Colonic mucosa (tissue), 4 donors: ENCODE data around the gene FOXP1. TPM values are rescaled to one million over a fixed set of nuclear protein-coding genes. Genes with fewer than 3 reads are reported as not detected.

ENCODE experiments used
- DNase-seq: peaks from one replicate; pipeline ENCODE4 v3.0.0-alpha.2; 2020
- H3K27ac ChIP-seq: fragments of 200-600 bp; one replicate; pipeline ENCODE4 v1.8.0; 2021
- H3K27me3 ChIP-seq: fragments of 200-600 bp; one replicate; pipeline ENCODE4 v1.8.0; 2021
- H3K36me3 ChIP-seq: fragments of 200-600 bp; one replicate; pipeline ENCODE4 v1.8.0; 2021
- H3K4me1 ChIP-seq: fragments of 200-600 bp; one replicate; pipeline ENCODE4 v1.8.0; 2021; ENCODE audit warnings: mild to moderate bottlenecking
- H3K4me3 ChIP-seq: fragments of 200-600 bp; one replicate; pipeline ENCODE4 v1.8.0; 2021
- H3K9ac ChIP-seq, 2 donors: one replicate each; pipeline ENCODE4 v1.7.0; 2013; ENCODE audit warnings: control low read depth in 2 of 2, low read depth in 2 of 2, low read length in 2 of 2
- H3K9me3 ChIP-seq: fragments of 200-600 bp; one replicate; pipeline ENCODE4 v1.8.0; 2021
- intact Hi-C: fragments of 100-400 bp; cut with DNase I; formaldehyde crosslinking; loops from one replicate; pipeline ENCODE4 v1.14.1; 2022
- total RNA-seq, 2 donors: library from RNA; stranded (reverse); fragmentation: NEBNext Ultra II Directional in 1 of 2; extraction: Animal tissue kit (Norgen Biotek cat#: 25700) in 1 of 2; gene quantifications; one replicate each; pipeline ENCODE4 v1.2.1, GENCODE V29; 2021
- TF ChIP-seq, protein P1 (sequence below): fragments of 200-600 bp; IDR thresholded peaks from one replicate; pipeline ENCODE4 v1.8.0; 2022; ENCODE audit warnings: antibody characterized with exemption, mild to moderate bottlenecking
- donor health status: healthy.
- donor health status: DM: no; HTN: no; CAD: no.
- donor health status: DM: no; HTN: no; CAD: no.

FOXP1 gene
- total RNA-seq, 2 donors from 2014 or later, result 127 to 128 TPM

DNA sequence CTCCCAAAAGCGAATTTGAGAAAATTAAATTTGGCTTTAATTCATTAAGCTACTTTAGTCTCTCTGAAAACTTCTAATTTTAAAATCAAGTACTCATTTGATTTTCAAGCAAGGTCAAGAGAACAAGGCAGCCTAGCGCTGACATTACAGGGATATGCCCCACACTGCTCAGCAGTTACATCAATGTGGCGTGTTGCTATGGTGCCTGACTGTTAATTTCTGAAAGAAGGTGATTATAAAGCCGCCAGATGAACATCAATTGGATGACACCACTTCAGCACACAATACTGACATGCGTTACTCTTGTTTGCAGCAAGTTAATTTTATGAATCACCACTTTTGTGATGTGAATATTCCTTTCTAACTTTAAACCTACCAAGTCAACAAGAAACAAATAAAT, 284.4 kb downstream of the FOXP1 start:
- DNase-seq, result no peak
- TF ChIP-seq, protein P1, sequence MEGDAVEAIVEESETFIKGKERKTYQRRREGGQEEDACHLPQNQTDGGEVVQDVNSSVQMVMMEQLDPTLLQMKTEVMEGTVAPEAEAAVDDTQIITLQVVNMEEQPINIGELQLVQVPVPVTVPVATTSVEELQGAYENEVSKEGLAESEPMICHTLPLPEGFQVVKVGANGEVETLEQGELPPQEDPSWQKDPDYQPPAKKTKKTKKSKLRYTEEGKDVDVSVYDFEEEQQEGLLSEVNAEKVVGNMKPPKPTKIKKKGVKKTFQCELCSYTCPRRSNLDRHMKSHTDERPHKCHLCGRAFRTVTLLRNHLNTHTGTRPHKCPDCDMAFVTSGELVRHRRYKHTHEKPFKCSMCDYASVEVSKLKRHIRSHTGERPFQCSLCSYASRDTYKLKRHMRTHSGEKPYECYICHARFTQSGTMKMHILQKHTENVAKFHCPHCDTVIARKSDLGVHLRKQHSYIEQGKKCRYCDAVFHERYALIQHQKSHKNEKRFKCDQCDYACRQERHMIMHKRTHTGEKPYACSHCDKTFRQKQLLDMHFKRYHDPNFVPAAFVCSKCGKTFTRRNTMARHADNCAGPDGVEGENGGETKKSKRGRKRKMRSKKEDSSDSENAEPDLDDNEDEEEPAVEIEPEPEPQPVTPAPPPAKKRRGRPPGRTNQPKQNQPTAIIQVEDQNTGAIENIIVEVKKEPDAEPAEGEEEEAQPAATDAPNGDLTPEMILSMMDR, result no peak
- Histone ChIP-seq H3K9me3 (no peaks in the 10 kb centered on the region), H3K4me1 (no peaks in the 10 kb centered on the region), H3K27me3 (no peaks in the 10 kb centered on the region), H3K9ac (no peak overlapping the region), H3K27ac (no peak overlapping the region), H3K36me3 (no peaks in the 10 kb centered on the region), H3K4me3 (no peak overlapping the region)
- intact Hi-C loops, result no loop called here

DNA sequence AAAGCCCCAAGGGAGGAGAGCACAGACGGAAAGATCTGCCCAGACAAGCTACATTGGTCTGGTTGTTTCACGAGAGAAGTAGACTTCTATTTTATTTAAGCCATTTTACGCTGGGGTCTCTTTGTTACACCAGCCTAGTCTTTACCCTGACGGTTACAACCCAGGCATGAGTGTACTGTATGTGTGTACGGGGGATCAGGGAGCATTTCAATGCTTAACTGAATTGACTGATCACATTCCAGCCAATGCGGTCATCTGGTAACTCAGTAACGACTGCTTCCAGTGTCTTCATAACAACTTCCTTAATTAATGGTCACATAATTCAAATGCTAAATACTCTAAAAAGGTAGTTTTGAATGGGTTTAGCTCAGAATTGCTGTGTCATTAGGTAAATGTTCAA, 288.6 kb downstream of the FOXP1 start:
- Histone ChIP-seq H3K9me3 (no peaks in the 10 kb centered on the region), H3K4me3 (no peak overlapping the region), H3K4me1 (no peaks in the 10 kb centered on the region), H3K9ac (no peak overlapping the region), H3K27me3 (no peaks in the 10 kb centered on the region), H3K27ac (no peak overlapping the region), H3K36me3 (no peaks in the 10 kb centered on the region)
- no peak for DNase-seq
- intact Hi-C loops, result no loop called here
- TF ChIP-seq, protein P1, result no peak

DNA sequence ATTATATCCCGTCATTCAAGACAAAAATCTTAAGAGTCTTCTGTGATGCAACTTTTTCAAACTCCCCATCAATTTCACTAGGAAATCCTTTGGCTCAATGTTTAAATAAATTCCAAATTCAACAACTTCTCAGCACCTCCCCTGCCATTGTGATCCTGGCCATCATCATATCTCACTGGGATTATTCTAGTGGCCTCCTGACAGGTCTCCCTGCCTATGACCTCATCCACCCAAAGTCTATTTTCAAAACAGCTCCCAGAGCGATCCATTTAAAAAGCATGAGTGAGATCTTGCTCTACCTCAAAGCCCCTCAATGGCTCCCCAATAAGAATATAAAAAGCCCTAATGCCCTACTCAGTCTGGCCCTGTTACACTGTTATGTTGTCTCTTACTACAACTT, 293.2 kb downstream of the FOXP1 start:
- no peak for DNase-seq
- TF ChIP-seq, protein P1, result no peak

DNA sequence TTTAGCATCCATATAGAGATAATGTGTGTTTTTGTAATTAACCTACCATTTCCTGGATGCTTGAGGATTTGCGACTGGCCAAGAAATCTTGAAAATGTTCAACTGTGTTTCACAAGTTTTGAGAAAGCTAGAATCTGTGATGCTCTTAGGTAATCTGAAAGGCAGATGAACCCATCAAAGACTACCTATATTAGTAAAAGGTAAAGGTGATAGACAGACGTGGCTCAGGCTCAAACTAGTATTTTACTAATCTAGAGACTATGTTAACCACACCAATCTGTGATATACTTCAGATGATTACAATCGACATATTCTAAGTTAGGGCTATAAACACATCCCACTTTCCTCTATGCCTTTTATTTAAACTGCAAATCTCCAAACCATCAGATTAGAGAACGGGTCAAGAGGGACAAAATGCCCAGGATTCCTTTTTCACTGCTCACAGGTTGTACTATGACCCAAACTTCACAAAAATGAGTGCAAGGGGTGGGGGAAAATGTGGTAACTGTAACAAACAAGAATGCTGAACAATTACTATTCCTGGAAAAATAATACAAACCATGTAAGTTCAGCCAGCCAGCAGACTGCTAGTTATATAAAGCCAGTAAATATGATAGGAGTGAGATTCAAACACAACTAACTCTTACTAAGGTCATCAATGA, 295.1 kb downstream of the FOXP1 start:
- Histone ChIP-seq H3K27ac (no peak overlapping the region), H3K9me3 (no peaks in the 10 kb centered on the region), H3K9ac (no peak overlapping the region), H3K27me3 (no peaks in the 10 kb centered on the region), H3K4me3 (no peak overlapping the region), H3K36me3 (no peaks in the 10 kb centered on the region), H3K4me1 (no peaks in the 10 kb centered on the region)
- intact Hi-C loops, result no loop called here
- no peak for DNase-seq
- TF ChIP-seq, protein P1, result no peak

More for the DNA sequence above, 293.2 kb downstream of the FOXP1 start:
- Histone ChIP-seq H3K4me3 (no peak overlapping the region), H3K9ac (no peak overlapping the region), H3K36me3 (no peaks in the 10 kb centered on the region), H3K27ac (no peak overlapping the region), H3K9me3 (no peaks in the 10 kb centered on the region), H3K27me3 (no peaks in the 10 kb centered on the region), H3K4me1 (no peaks in the 10 kb centered on the region)
- intact Hi-C loops, result no loop called here

DNA sequence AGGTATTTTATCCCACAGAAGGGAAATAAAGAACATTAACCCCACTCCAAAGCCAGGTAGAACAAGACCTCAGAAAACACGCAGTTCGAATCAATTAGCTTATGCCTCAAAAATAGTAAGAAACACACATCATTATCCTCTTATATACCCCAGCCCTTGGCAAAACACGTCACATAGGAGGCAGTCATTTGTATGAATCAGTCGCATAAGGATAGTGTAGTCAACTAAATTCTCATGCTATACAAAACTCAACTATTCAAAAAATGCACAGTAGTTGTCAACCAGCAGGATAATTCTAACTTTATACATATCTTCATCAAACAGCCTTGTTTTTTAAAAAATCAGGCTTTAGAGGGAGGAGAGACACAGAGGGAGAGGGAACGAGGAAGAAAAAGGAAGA, 298.4 kb downstream of the FOXP1 start:
- Histone ChIP-seq H3K4me1 (no peaks in the 10 kb centered on the region), H3K4me3 (no peak overlapping the region), H3K27me3 (no peaks in the 10 kb centered on the region), H3K9ac (no peak overlapping the region), H3K27ac (no peak overlapping the region), H3K36me3 (no peaks in the 10 kb centered on the region), H3K9me3 (no peaks in the 10 kb centered on the region)
- intact Hi-C loops, result no loop called here
- DNase-seq, result no peak
- TF ChIP-seq, protein P1, result no peak
